K562 (cell line): Measurements from ENCODE around the gene KAZN. TPM values are rescaled to one million over a fixed set of nuclear protein-coding genes. Genes with fewer than 3 reads are reported as not detected.

Experiments
- ARHGAP35 ChIP-seq: fragments of 450-650 bp; IDR thresholded peaks from 2 replicates; pipeline ENCODE4 v1.6.1; 2018; ENCODE audit not compliant: partially characterized antibody
- ATF3 ChIP-seq, 2 experiments: fragments of 450-650 bp in 1 of 2; sonication (generic) in 1 of 2; formaldehyde crosslinking in 1 of 2; IDR thresholded peaks in 1 of 2; conservative IDR thresholded peaks in 1 of 2; 2 replicates each; pipeline versions ENCODE4 v1.6.1 to v1.8.1; 2016 to 2023; ENCODE audit warnings: mild to moderate bottlenecking in 2 of 2, moderate library complexity in 2 of 2, inconsistent platforms in 1 of 2, missing genetic modification reagents in 1 of 2
- ATF4 ChIP-seq: fragments of 450-650 bp; formaldehyde crosslinking; IDR thresholded peaks from 2 replicates; pipeline ENCODE4 v1.4.0; 2022; ENCODE audit warnings: mild to moderate bottlenecking, moderate library complexity
- ELF2 ChIP-seq: fragments of 250-450 bp; sonication (Bioruptor Pico); IDR thresholded peaks from 2 replicates; pipeline ENCODE4 v1.5.0; 2021; ENCODE audit warnings: mild to moderate bottlenecking
- ETS1 ChIP-seq: conservative IDR thresholded peaks from 2 replicates; pipeline ENCODE4 v1.6.1; 2011; ENCODE audit warnings: low read depth, mild to moderate bottlenecking, low read length; ENCODE audit not compliant: control insufficient read depth
- HMGXB4 ChIP-seq: sonication (generic); formaldehyde crosslinking; IDR thresholded peaks from 2 replicates; pipeline ENCODE4 v1.8.1; 2023; ENCODE audit warnings: mild to moderate bottlenecking, missing genetic modification reagents
- PHF20 ChIP-seq: fragments of 450-650 bp; IDR thresholded peaks from 2 replicates; pipeline ENCODE4 v1.6.1; 2018; ENCODE audit not compliant: partially characterized antibody
- PYGO2 ChIP-seq: fragments of 450-650 bp; IDR thresholded peaks from 2 replicates; pipeline ENCODE4 v1.6.1; 2016; ENCODE audit warnings: mild to moderate bottlenecking, missing genetic modification characterization, moderate library complexity, missing compliant biosample characterization
- SNAPC5 ChIP-seq: fragments of 250-450 bp; sonication (Bioruptor Pico); IDR thresholded peaks from 2 replicates; pipeline ENCODE4 v1.8.0; 2021; ENCODE audit warnings: moderate library complexity, mild to moderate bottlenecking, inconsistent platforms
- TFE3 ChIP-seq: fragments of 450-650 bp; formaldehyde crosslinking; IDR thresholded peaks from 2 replicates; pipeline ENCODE4 v1.4.0; 2020; ENCODE audit warnings: mild to moderate bottlenecking, mixed read lengths
- polyA plus RNA-seq, 8 experiments: library from polyadenylated mRNA; depleted of rRNA in 4 of 8; stranded (reverse) in 5 of 8; unstranded in 3 of 8; fragments of >200 nt; fragmentation: Nextera tagmentation in 2 of 8; fragmentation: Illumina TruSeq in 1 of 8; extraction: Ambion mirVana in 2 of 8; extraction: Trizol in 1 of 8; gene quantifications; 2 replicates each; pipeline versions ENCODE4 v1.2.1 to v1.2.3, GENCODE V29; 2011 to 2014; ENCODE audit warnings: inconsistent platforms in 1 of 8, missing spikeins in 1 of 8
- total RNA-seq, 7 experiments: library from RNA; depleted of rRNA in 6 of 7; stranded (reverse); fragments of >200 nt in 6 of 7; fragmentation: Illumina TruSeq in 2 of 7; extraction: Trizol in 2 of 7; gene quantifications; 2 replicates each; pipeline versions ENCODE4 v1.2.1 to v1.2.3, GENCODE V29; 2011 to 2021; ENCODE audit warnings: low replicate concordance in 1 of 7

KAZN gene
- total and polyA plus RNA-seq, 9 of the 15 experiments (the other 6 are each of a cell fraction or from before 2014, with no cell fraction given): 2.1 to 21.6 (median 5.4) TPM

GRCh38 chr1:14929547-14930246 lies 331.2 kb downstream of the KAZN start (continued):
- TF ChIP-seq HMGXB4 (CRISPR knock-in tag): no peak
- TF ChIP-seq ATF3 (IDR thresholded peaks at IDR 0.05): peak; percentile 87
- TF ChIP-seq ATF3 (CRISPR knock-in tag; conservative IDR thresholded peaks at IDR 0.05): peak; percentile 41; the same call in 1 of the 2 replicates
- TF ChIP-seq SNAPC5: no peak
- TF ChIP-seq ATF4 (CRISPR knock-in tag): no peak
- no peak for TF ChIP-seq ARHGAP35
- no peak for TF ChIP-seq ELF2 (CRISPR knock-in tag)
- no peak for TF ChIP-seq PHF20
- TF ChIP-seq TFE3 (CRISPR knock-in tag): no peak
- TF ChIP-seq PYGO2 (tag): no peak
- no peak for TF ChIP-seq ETS1
